GM23248 (cell line): ENCODE results near the gene RHOC. TPM values are rescaled to one million over a fixed set of nuclear protein-coding genes. Genes with fewer than 3 reads are reported as not detected.

Source experiments
- DNase-seq: peaks from one replicate; pipeline ENCODE4 v3.0.0-alpha.2; 2015
- H2AFZ ChIP-seq: fragments of 200-600 bp; sonication (generic); 2 replicates; pipeline ENCODE4 v1.6.1; 2016; ENCODE audit warnings: antibody characterized with exemption
- H3F3A ChIP-seq: fragments of 200-600 bp; sonication (generic); 2 replicates; pipeline ENCODE4 v1.6.1; 2016; ENCODE audit warnings: mild to moderate bottlenecking, antibody characterized with exemption, mixed run types; ENCODE audit not compliant: insufficient read depth
- H3K27ac ChIP-seq: fragments of 200-600 bp; sonication (generic); 2 replicates; pipeline ENCODE4 v1.5.1; 2016; ENCODE audit warnings: mild to moderate bottlenecking
- H3K27me3 ChIP-seq: fragments of 200-600 bp; sonication (generic); replicated peaks from 2 replicates; pipeline ENCODE4 v1.6.1; 2016; ENCODE audit warnings: mild to moderate bottlenecking; ENCODE audit not compliant: insufficient read depth
- H3K36me3 ChIP-seq: fragments of 200-600 bp; sonication (generic); 2 replicates; pipeline ENCODE4 v1.6.1; 2016; ENCODE audit warnings: low read depth, mild to moderate bottlenecking
- H3K4me1 ChIP-seq: fragments of 200-600 bp; sonication (generic); 2 replicates; pipeline ENCODE4 v1.6.1; 2016; ENCODE audit warnings: mild to moderate bottlenecking; ENCODE audit not compliant: insufficient read depth
- H3K4me2 ChIP-seq: fragments of 200-600 bp; sonication (generic); one replicate; pipeline ENCODE4 v1.6.1; 2016; ENCODE audit warnings: mild to moderate bottlenecking; ENCODE audit not compliant: unreplicated experiment
- H3K4me3 ChIP-seq: fragments of 200-600 bp; sonication (generic); 2 replicates; pipeline ENCODE4 v1.5.1; 2016; ENCODE audit warnings: mild to moderate bottlenecking
- H3K79me2 ChIP-seq: fragments of 200-600 bp; sonication (generic); 2 replicates; pipeline ENCODE4 v1.6.1; 2016; ENCODE audit warnings: mild to moderate bottlenecking; ENCODE audit not compliant: insufficient read depth
- H3K9ac ChIP-seq: fragments of 200-600 bp; sonication (generic); 2 replicates; pipeline ENCODE4 v1.6.1; 2016; ENCODE audit warnings: mild to moderate bottlenecking
- H3K9me2 ChIP-seq: fragments of 200-600 bp; sonication (generic); 2 replicates; pipeline ENCODE4 v1.6.1; 2016; ENCODE audit warnings: mixed run types, mild to moderate bottlenecking, moderate library complexity; ENCODE audit not compliant: insufficient read depth
- H3K9me3 ChIP-seq: fragments of 200-600 bp; sonication (generic); one replicate; pipeline ENCODE4 v1.6.1; 2017; ENCODE audit warnings: low read depth
- H4K20me1 ChIP-seq: fragments of 200-600 bp; sonication (generic); 2 replicates; pipeline ENCODE4 v1.6.0; 2016; ENCODE audit not compliant: insufficient read depth
- EZH2 ChIP-seq: fragments of 200-600 bp; sonication (generic); IDR thresholded peaks from 2 replicates; pipeline ENCODE4 v1.6.1; 2018; ENCODE audit warnings: antibody characterized with exemption, mild to moderate bottlenecking; ENCODE audit not compliant: insufficient read depth, poor library complexity, severe bottlenecking
- EZH2phosphoT487 ChIP-seq: fragments of 200-600 bp; sonication (generic); IDR thresholded peaks from 2 replicates; pipeline ENCODE4 v1.6.1; 2018; ENCODE audit warnings: antibody characterized with exemption, moderate library complexity, mild to moderate bottlenecking, low read depth; ENCODE audit not compliant: insufficient read depth
- WGBS, 2 experiments: methylation state at CpG; one replicate each; pipeline ENCODE4 v1.1.6; 2015 to 2017; ENCODE audit warnings: low lambda C conversion rate in 2 of 2, low coverage in 1 of 2; ENCODE audit errors: missing lambda C conversion rate in 2 of 2; 5-methylcytosine and 5-hydroxymethylcytosine counted together
- in situ Hi-C: fragments of 300-500 bp; cut with MboI; formaldehyde crosslinking; loops from 2 replicates; pipeline ENCODE4 v1.15.0; 2020
- polyA plus RNA-seq: library from polyadenylated mRNA; unstranded; fragments of >200 nt; fragmentation: Nextera tagmentation; extraction: Ambion mirVana; gene quantifications from 2 replicates; pipeline ENCODE4 v1.2.1, GENCODE V29; 2016
- total RNA-seq: library from RNA; depleted of rRNA; stranded (reverse); fragments of >200 nt; shearing (Covaris generic); gene quantifications from 2 replicates; pipeline ENCODE4 v1.2.3, GENCODE V29; 2014

RHOC gene
- total and polyA plus RNA-seq, 2 experiments from 2014 or later, result 625 to 711 TPM

DNA sequence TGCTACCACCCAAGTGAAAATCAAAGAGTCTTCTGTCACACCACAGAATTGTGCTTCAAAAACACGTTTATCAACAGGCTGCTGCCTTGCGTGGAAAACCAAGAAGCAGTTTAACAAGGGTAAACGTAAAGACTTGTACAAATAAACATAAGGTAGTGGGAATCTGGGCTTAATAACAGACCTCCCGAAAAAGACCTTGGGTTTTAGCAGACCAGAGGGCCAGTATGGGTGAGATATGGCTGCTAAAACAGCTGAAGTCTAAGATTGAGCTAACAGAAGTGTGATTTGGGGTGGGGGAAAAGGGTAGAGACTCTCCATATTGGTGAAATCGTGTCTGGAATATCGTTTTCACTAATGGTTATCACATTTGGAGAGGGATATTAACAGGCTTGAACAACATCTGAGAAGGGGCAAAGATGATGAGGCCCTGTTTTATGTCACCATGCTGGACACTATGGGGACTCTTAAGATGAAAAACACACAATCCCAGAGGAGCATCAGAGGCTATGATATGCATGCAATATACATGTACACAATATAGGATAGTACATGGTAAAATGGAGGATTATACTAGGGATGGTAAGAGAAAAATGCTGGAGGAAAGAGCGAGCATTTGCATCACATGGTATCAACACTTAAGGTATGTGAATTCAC is 31.1 kb downstream of the RHOC start:
- H3K36me3 ChIP-seq, result peaks cover 17% of the 10 kb centered on the region
- H3K9me2 ChIP-seq, result no peaks in the 10 kb centered on the region
- H3K79me2 ChIP-seq, result peaks cover 31% of the 10 kb centered on the region
- H4K20me1 ChIP-seq, result no peaks in the 10 kb centered on the region
- H2AFZ ChIP-seq, result peak overlapping the region; percentile 90
- H3K4me2 ChIP-seq, result peak overlapping the region; percentile 98
- H3K9me3 ChIP-seq, result no peaks in the 10 kb centered on the region
- peak overlapping the region; percentile 91 for H3K9ac ChIP-seq
- 40 to 44% methylated on average over 7 of the region's 7 CpGs for WGBS, 2 experiments
- peak overlapping the region; percentile 84 for H3K4me3 ChIP-seq
- H3K27ac ChIP-seq, result peak overlapping the region; percentile 74
- H3F3A ChIP-seq, result peaks cover 30% of the 10 kb centered on the region
- DNase-seq, result no peak
- TF ChIP-seq EZH2 (no peak), EZH2phosphoT487 (no peak)
- peaks cover 13% of the 10 kb centered on the region for H3K4me1 ChIP-seq
- H3K27me3 ChIP-seq, result no peaks in the 10 kb centered on the region
- in situ Hi-C loops, result no loop called here

- peak overlapping the region; percentile 74 for H3K27ac ChIP-seq
- H3K4me2 ChIP-seq, result peak overlapping the region; percentile 98
- peaks cover 28% of the 10 kb centered on the region for H3K79me2 ChIP-seq
- H3K9me3 ChIP-seq, result no peaks in the 10 kb centered on the region
- no peaks in the 10 kb centered on the region for H3K9me2 ChIP-seq
- in situ Hi-C loops, result no loop called here
- H2AFZ ChIP-seq, result peak overlapping the region; percentile 90
- peaks cover 13% of the 10 kb centered on the region for H3K4me1 ChIP-seq
- peak; percentile 73 for DNase-seq
- no peaks in the 10 kb centered on the region for H4K20me1 ChIP-seq
- H3K9ac ChIP-seq, result peak overlapping the region; percentile 91
- peaks cover 23% of the 10 kb centered on the region for H3K36me3 ChIP-seq
- 2% methylated on average over 44 to 55 of the region's 68 CpGs for WGBS, 2 experiments
- H3F3A ChIP-seq, result peaks cover 34% of the 10 kb centered on the region
- TF ChIP-seq EZH2, result no peak
- TF ChIP-seq EZH2phosphoT487, result no peak
- H3K4me3 ChIP-seq, result peak overlapping the region; percentile 84
- H3K27me3 ChIP-seq, result no peaks in the 10 kb centered on the region
Measured at GRCh38 chr1:112674986-112675727, 31.8 kb downstream of the RHOC start.

DNA sequence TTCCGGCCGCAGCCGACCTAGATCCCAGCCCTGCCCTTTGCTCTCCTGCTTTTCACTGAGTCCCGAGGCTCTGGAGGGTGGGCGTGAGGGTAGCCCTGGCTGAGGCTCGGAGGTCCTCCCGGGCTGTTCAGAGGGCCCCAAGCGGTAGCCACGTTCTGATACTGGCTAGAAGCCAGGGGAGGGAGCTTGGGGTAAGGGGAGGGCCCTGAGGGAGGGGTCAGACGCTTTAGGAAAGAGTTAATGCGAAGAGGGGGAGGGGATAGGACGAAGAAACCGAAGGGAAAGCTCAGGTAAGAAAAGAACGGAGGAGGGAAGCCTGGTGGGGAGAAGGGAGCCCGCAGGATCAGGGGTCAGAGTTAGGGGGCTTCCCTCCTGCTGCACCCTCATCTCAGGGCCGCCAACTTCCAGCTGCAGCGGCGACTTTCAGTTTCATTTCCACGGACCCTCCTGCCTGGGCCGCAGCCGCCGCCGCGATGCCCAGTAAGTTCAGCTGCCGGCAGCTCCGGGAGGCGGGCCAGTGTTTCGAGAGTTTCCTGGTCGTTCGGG is 32.4 kb downstream of the RHOC start, which contains the start of gene MOV10:
Gene MOV10 (plus strand): TSS at position 220 of the 546 bp plus-strand sequence. CDS start 254 bp downstream, at position 474.
- peak; percentile 84 for DNase-seq
- Histone ChIP-seq H3K79me2 (peaks cover 32% of the 10 kb centered on the region), H3K9ac (peak within 1 kb of the TSS; percentile 91), H3F3A (peaks cover 34% of the 10 kb centered on the region), H2AFZ (peak within 1 kb of the TSS; percentile 90), H3K4me3 (peak within 1 kb of the TSS; percentile 84), H3K9me3 (no peaks in the 10 kb centered on the region), H3K36me3 (peaks cover 29% of the 10 kb centered on the region), H3K9me2 (no peaks in the 10 kb centered on the region), H3K4me1 (peaks cover 13% of the 10 kb centered on the region), H3K27ac (peak within 1 kb of the TSS; percentile 74), H3K27me3 (no peaks in the 10 kb centered on the region), H3K4me2 (peak within 1 kb of the TSS; percentile 98), H4K20me1 (no peaks in the 10 kb centered on the region)
- in situ Hi-C loops, result no loop called here
- 2 to 4% methylated on average over 23 to 30 of the region's 30 CpGs for WGBS, 2 experiments
- TF ChIP-seq EZH2 (no peak), EZH2phosphoT487 (no peak)

GRCh38 chr1:112673592-112674439 is 33.1 kb downstream of the RHOC start:
- in situ Hi-C loops, result no loop called here
- Histone ChIP-seq H3K4me1 (peaks cover 13% of the 10 kb centered on the region), H3F3A (peaks cover 37% of the 10 kb centered on the region), H3K9me2 (no peaks in the 10 kb centered on the region), H3K27me3 (no peaks in the 10 kb centered on the region), H3K4me2 (peak overlapping the region; percentile 98), H3K9me3 (no peaks in the 10 kb centered on the region), H2AFZ (peak overlapping the region; percentile 90), H4K20me1 (no peaks in the 10 kb centered on the region), H3K9ac (peak overlapping the region; percentile 91), H3K4me3 (peak overlapping the region; percentile 84), H3K79me2 (peaks cover 27% of the 10 kb centered on the region), H3K27ac (peak overlapping the region; percentile 74), H3K36me3 (peaks cover 32% of the 10 kb centered on the region)
- WGBS, 2 experiments, result 1 to 2% methylated on average over 18 of the region's 18 CpGs
- peak; percentile 82 for DNase-seq
- no peak for TF ChIP-seq EZH2phosphoT487
- TF ChIP-seq EZH2, result no peak
